DLD1 (cell line): Measurements from ENCODE around the gene BCL10.
"Not testable (repeated sequence)": the region's sequence is repeated elsewhere in the genome, so short reads cannot be mapped to it uniquely, and the experiment has no call there.

Experiments used
- in situ Hi-C: cut with HindIII; loops from 2 replicates; pipeline ENCODE4 v1.10.0; 2017; ENCODE audit warnings: low sequenced_read_pairs

The BCL10 gene

GRCh38 chr1:85274969-85275453 is 1.4 kb downstream of the BCL10 start:
- in situ Hi-C loops, result no loop called here

- in situ Hi-C loops, result no loop called here
These were observed 3.0 kb downstream of the BCL10 start for GRCh38 chr1:85273397-85273796.

GRCh38 chr1:85268801-85269585 is 7.4 kb downstream of the BCL10 start:
- in situ Hi-C loops, result no loop called here

DNA sequence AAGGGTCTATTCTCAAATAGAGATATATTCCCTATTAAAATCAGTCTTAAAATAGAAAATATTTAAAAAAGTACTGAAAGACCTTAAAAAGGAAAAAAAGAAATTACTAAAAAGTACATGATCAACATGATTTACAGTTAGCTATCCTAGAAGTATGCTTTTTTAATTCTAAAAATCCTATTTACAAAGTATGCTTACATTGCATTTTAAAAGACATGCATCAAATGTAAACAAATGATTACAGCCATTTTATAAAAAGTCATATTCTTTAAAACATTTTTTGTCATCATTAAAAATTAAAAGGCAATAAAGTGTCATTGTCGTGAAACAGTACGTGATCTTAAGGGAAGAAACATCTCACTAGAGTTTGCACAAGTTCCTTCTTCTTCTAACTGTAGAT is 9.1 kb downstream of the BCL10 start:
- in situ Hi-C loops, result no loop called here

DNA sequence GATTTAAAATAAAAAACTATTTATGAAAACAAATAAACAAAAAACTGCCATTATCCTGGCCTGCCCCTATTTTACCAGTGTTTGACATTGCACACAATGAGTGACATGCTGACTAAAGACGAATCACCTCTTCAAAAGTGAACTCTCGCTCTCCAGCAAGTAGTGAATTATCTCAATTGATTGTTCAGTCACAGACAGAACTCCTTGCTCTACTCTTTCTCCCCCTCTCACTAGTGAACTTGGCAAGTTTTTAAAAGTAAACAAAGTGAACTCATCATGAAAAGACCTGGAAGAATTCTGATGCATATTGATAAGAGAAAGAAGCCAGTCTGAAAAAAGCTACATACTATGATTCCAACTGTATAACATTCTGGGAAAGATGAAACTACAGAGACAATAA is 12.3 kb downstream of the BCL10 start:
- in situ Hi-C loops, result no loop called here

GRCh38 chr1:85262985-85263384 is 13.4 kb downstream of the BCL10 start:
- in situ Hi-C loops, result no loop called here

DNA sequence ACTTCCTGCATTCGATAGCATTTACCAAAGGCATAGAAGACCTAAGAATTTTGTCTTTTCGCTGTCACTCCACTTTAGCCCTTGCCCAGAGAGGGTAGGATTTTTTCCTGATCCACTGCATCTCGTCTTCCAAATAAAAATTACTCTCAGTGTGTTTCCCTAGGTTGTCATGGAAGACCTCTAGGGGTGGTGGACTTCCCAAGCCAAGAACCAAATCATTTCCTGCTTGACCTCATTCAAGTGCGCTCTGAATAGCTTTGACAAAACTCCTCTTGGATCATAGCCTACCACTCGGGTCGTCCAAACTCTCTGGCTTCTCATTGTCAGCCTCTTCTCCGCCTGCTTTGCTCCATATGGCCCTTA is 16.5 kb downstream of the BCL10 start:
- in situ Hi-C loops, result no loop called here

GRCh38 chr1:85259118-85259911 is 17.1 kb downstream of the BCL10 start, which contains the start of gene C1orf52:
Gene C1orf52 (minus strand): TSS chr1:85259662. CDS start chr1:85259633, 29 bp downstream.
- in situ Hi-C loops, result no loop called here

DNA sequence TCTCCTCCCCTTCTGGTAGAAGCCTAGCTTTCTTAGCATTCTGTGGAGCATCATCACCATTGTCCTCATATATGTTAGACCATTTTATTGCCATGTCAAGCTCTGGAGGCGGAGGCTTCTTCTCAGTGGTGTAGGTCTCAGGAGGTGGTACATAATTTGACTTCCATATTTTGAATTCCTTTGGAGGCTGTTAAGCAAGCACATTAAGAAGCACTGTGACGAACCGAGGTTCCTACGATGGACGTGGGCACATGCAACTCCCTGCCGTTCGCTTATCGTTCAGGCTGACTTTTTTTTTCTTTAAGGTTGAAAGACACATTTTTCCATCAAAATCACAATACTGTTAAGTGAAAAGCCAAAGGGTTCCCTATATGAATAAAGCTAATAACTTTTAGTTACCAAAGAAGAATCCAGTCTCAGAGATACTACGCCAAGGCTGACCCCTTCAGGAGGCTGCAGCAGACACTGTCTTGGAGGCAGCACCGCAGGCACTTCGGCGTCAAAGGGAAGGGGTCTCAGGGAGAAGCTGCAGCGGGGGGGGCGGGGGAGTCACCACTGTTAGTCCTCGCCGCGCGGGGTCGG is 17.8 kb downstream of the BCL10 start:
- in situ Hi-C loops, result no loop called here

- in situ Hi-C loops, result not testable (repeated sequence)
These were observed 27.4 kb downstream of the BCL10 start for GRCh38 chr1:85249042-85249441.

DNA sequence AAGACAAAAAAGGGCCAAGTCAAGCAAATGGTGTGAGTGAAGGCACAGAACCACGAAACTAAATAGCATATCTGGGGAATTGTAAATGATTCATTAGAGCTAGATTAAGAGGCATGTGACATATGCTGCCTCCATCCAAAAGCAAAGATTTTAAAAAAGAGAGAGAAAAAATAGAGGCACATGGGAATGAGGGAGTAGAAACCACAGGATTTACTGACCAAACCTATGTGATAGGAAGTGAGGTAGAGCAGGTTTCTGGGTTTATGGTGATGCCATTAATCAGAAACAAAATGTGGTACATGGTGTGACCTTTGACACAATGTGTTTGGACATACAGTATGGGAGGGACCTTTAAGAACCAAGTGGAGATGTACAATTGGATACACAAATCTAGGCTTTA is 30.5 kb downstream of the BCL10 start:
- in situ Hi-C loops, result no loop called here

- in situ Hi-C loops, result no loop called here
These were observed 31.0 kb downstream of the BCL10 start for GRCh38 chr1:85245456-85245855.

GRCh38 chr1:85244271-85245061 is 32.0 kb downstream of the BCL10 start:
- in situ Hi-C loops, result no loop called here

DNA sequence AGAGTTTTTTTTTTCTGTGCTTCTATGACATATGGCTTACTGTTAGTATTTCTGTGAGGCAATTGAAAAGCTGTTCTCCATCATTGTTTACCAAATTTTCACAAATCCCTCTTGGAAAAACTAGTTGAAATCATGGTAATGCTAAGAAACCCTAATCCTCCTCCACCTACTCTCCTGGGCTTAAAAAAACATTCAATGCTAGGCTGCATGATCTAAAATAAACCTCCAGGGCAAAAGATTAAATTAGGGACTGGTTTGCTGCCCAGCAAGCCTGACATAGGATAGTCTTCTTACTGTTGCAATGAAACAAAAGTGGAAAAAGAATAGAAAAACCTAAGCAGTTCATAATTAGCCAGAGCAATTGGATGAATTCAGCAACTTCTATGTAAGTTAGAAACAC is 33.1 kb downstream of the BCL10 start:
- in situ Hi-C loops, result no loop called here

- in situ Hi-C loops, result no loop called here
These were observed 35.8 kb downstream of the BCL10 start for GRCh38 chr1:85240643-85241042.

GRCh38 chr1:85240174-85240601 is 36.2 kb downstream of the BCL10 start:
- in situ Hi-C loops, result no loop called here

DNA sequence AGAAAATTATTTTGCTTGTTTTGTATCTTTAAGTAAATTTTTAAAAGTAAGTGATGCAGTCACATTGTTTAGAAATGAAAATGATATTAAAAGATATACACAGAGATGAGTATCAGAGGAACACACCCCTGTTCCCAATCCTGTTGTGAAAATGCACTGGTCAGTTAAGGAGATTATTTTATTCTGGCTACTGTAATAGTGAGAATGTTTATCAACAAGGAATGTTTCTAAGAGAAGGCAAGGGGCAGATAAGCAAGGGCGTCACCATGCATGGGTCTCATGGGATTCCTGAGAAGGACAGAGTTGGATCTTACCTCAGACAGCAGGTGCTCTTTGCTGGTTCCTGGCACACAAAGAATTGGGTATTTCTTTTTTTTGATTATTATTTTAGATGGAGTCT is 38.8 kb downstream of the BCL10 start:
- in situ Hi-C loops, result no loop called here

DNA sequence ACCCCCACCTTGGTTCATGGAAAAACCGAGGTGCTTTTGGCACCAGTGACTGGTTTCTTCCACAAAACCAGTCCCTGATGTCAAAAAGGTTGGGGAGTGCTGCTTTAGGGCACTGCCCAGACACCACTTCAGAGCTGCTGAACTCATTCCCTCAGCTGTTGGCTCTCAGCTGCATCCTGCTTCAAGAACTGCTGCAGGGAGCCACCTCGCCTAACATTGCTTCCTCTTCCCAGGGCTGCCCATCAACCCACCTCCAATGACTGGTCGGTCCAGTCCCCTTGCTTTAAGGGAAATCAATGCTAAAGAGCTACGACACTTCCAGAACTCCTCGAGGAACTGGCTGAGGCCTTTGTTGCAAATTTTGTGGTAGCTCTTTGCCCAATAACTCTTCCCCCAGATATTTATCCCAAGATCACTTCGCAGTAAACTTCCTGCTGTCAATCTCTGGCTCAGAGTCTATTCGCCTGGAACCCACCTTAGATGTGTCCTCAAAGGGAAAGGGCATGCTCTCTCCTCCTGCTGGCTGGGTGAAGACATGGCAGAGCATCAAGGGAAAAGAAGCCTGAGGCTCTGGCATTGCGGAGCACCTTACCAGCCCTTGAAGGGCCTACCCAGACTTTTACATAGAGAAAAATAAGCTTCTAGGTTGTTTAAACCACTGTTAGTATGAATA is 46.0 kb downstream of the BCL10 start:
- in situ Hi-C loops, result no loop called here

GRCh38 chr1:85229574-85230097 is 46.8 kb downstream of the BCL10 start:
- in situ Hi-C loops, result no loop called here

- in situ Hi-C loops, result no loop called here
These were observed 47.5 kb downstream of the BCL10 start for GRCh38 chr1:85228972-85229371.
